Hepatocyte (in vitro differentiated cells): ENCODE data around the gene CATSPERD.

Experiments used
- CTCF ChIP-seq: fragments of 200-600 bp; sonication (generic); IDR thresholded peaks from 2 replicates; pipeline ENCODE4 v1.5.1; 2016; ENCODE audit warnings: antibody characterized with exemption, mild to moderate bottlenecking; ENCODE audit not compliant: poor library complexity
- EZH2 ChIP-seq: fragments of 200-600 bp; sonication (generic); IDR thresholded peaks from 2 replicates; pipeline ENCODE4 v1.6.1; 2016; ENCODE audit warnings: antibody characterized with exemption, mild to moderate bottlenecking, borderline replicate concordance
- EZH2phosphoT487 ChIP-seq: fragments of 200-600 bp; sonication (generic); IDR thresholded peaks from one replicate; pipeline ENCODE4 v1.6.1; 2018; ENCODE audit warnings: antibody characterized with exemption, mild to moderate bottlenecking, low read depth, moderate library complexity; ENCODE audit not compliant: unreplicated experiment, severe bottlenecking

- TF ChIP-seq CTCF = no peak
- TF ChIP-seq EZH2phosphoT487 = no peak
- no peak for TF ChIP-seq EZH2
These were observed 29.1 kb downstream of the CATSPERD start for GRCh38 chr19:5749505-5749904.
